Loucy (cell line): ENCODE measurements around the gene RPUSD2.

Experiments used
- H2AFZ ChIP-seq: fragments of 200-600 bp; sonication (generic); 2 replicates; pipeline ENCODE4 v1.6.0; 2016; ENCODE audit warnings: antibody characterized with exemption, mild to moderate bottlenecking, low read length, moderate library complexity
- H3F3A ChIP-seq: fragments of 200-600 bp; 2 replicates; pipeline ENCODE4 v1.6.0; 2016; ENCODE audit warnings: antibody characterized with exemption, low read depth, mild to moderate bottlenecking
- H3K27me3 ChIP-seq: fragments of 200-600 bp; sonication (generic); 2 replicates; pipeline ENCODE4 v1.6.1; 2014; ENCODE audit warnings: low read length, mild to moderate bottlenecking; ENCODE audit not compliant: insufficient read depth, poor library complexity, severe bottlenecking
- H3K36me3 ChIP-seq: fragments of 200-600 bp; sonication (generic); 2 replicates; pipeline ENCODE4 v1.6.1; 2016; ENCODE audit warnings: low read length; ENCODE audit not compliant: insufficient read depth
- H3K4me1 ChIP-seq: fragments of 200-600 bp; sonication (generic); 2 replicates; pipeline ENCODE4 v1.5.1; 2014; ENCODE audit warnings: low read length, mild to moderate bottlenecking; ENCODE audit not compliant: insufficient read depth, poor library complexity, severe bottlenecking
- H3K4me2 ChIP-seq: fragments of 200-600 bp; sonication (generic); 2 replicates; pipeline ENCODE4 v1.6.0; 2014; ENCODE audit warnings: antibody characterized with exemption, low read length, low read depth, mild to moderate bottlenecking; ENCODE audit not compliant: poor library complexity, severe bottlenecking
- H3K4me3 ChIP-seq: fragments of 200-600 bp; sonication (generic); 2 replicates; pipeline ENCODE4 v1.5.1; 2014; ENCODE audit warnings: low read length, mild to moderate bottlenecking, mixed read lengths; ENCODE audit not compliant: poor library complexity, severe bottlenecking
- H3K79me2 ChIP-seq: fragments of 200-600 bp; sonication (generic); 2 replicates; pipeline ENCODE4 v1.6.1; 2014; ENCODE audit warnings: low read length; ENCODE audit not compliant: insufficient read depth
- H3K9ac ChIP-seq: fragments of 200-600 bp; sonication (generic); 2 replicates; pipeline ENCODE4 v1.6.0; 2014; ENCODE audit warnings: mild to moderate bottlenecking, low read depth, low read length, moderate library complexity; ENCODE audit not compliant: poor library complexity, severe bottlenecking
- H3K9me2 ChIP-seq: fragments of 200-600 bp; sonication (generic); replicated peaks from 2 replicates; pipeline ENCODE4 v1.6.1; 2016; ENCODE audit warnings: low read depth, low read length, mixed read lengths
- H3K9me3 ChIP-seq: fragments of 200-600 bp; sonication (generic); 2 replicates; pipeline ENCODE4 v1.6.1; 2014; ENCODE audit warnings: mild to moderate bottlenecking, antibody characterized with exemption, low read length, low read depth; ENCODE audit not compliant: insufficient read depth
- H4K20me1 ChIP-seq: fragments of 200-600 bp; sonication (generic); 2 replicates; pipeline ENCODE4 v1.6.0; 2014; ENCODE audit warnings: antibody characterized with exemption, low read length, mild to moderate bottlenecking; ENCODE audit not compliant: insufficient read depth, poor library complexity, severe bottlenecking
- CTCF ChIP-seq: fragments of 200-600 bp; sonication (generic); conservative IDR thresholded peaks from 2 replicates; pipeline ENCODE4 v1.5.1; 2014; ENCODE audit warnings: mild to moderate bottlenecking, antibody characterized with exemption, low read length
- EZH2phosphoT487 ChIP-seq: fragments of 200-600 bp; IDR thresholded peaks from 2 replicates; pipeline ENCODE4 v1.6.1; 2018; ENCODE audit warnings: antibody characterized with exemption, mild to moderate bottlenecking, moderate library complexity, borderline replicate concordance

RPUSD2 gene

GRCh38 chr15:40550341-40551037 is 18.6 kb upstream of the RPUSD2 start:
- no peaks in the 10 kb centered on the region for H3K9me2 ChIP-seq
- H4K20me1 ChIP-seq = no peaks in the 10 kb centered on the region
- H3K4me3 ChIP-seq = no peak overlapping the region
- H3K27me3 ChIP-seq = no peaks in the 10 kb centered on the region
- no peak overlapping the region for H2AFZ ChIP-seq
- no peaks in the 10 kb centered on the region for H3F3A ChIP-seq
- no peaks in the 10 kb centered on the region for H3K4me1 ChIP-seq
- no peak overlapping the region for H3K9ac ChIP-seq
- no peaks in the 10 kb centered on the region for H3K79me2 ChIP-seq
- H3K36me3 ChIP-seq = peaks cover 5% of the 10 kb centered on the region; the same call in 1 of the 2 replicates
- no peak for TF ChIP-seq EZH2phosphoT487
- no peak for TF ChIP-seq CTCF
- H3K4me2 ChIP-seq = no peak overlapping the region
- H3K9me3 ChIP-seq = no peaks in the 10 kb centered on the region

GRCh38 chr15:40554161-40554525 is 15.0 kb upstream of the RPUSD2 start:
- Histone ChIP-seq H3K36me3 (peaks cover 13% of the 10 kb centered on the region; the same call in 1 of the 2 replicates), H3F3A (no peaks in the 10 kb centered on the region), H4K20me1 (no peaks in the 10 kb centered on the region), H2AFZ (no peak overlapping the region), H3K4me1 (peaks cover 15% of the 10 kb centered on the region), H3K9me3 (no peaks in the 10 kb centered on the region), H3K9ac (no peak overlapping the region), H3K79me2 (no peaks in the 10 kb centered on the region), H3K27me3 (no peaks in the 10 kb centered on the region), H3K4me2 (no peak overlapping the region), H3K9me2 (no peaks in the 10 kb centered on the region), H3K4me3 (no peak overlapping the region)
- TF ChIP-seq EZH2phosphoT487 = no peak
- TF ChIP-seq CTCF = no peak

- no peak for TF ChIP-seq EZH2phosphoT487
- no peak for TF ChIP-seq CTCF
- Histone ChIP-seq H3K4me1 (peaks cover 21% of the 10 kb centered on the region), H3F3A (no peaks in the 10 kb centered on the region), H2AFZ (no peak overlapping the region), H3K9me2 (no peaks in the 10 kb centered on the region), H3K4me3 (no peak overlapping the region), H3K27me3 (no peaks in the 10 kb centered on the region), H3K9ac (no peak overlapping the region), H4K20me1 (no peaks in the 10 kb centered on the region), H3K79me2 (peaks cover 7% of the 10 kb centered on the region; the same call in 1 of the 2 replicates), H3K4me2 (no peak overlapping the region), H3K9me3 (no peaks in the 10 kb centered on the region), H3K36me3 (peaks cover 13% of the 10 kb centered on the region; the same call in 1 of the 2 replicates)
Measured at GRCh38 chr15:40555876-40556275, 13.2 kb upstream of the RPUSD2 start.
